ENCODE data around the gene OR9Q1.

OR9Q1 gene

DNA sequence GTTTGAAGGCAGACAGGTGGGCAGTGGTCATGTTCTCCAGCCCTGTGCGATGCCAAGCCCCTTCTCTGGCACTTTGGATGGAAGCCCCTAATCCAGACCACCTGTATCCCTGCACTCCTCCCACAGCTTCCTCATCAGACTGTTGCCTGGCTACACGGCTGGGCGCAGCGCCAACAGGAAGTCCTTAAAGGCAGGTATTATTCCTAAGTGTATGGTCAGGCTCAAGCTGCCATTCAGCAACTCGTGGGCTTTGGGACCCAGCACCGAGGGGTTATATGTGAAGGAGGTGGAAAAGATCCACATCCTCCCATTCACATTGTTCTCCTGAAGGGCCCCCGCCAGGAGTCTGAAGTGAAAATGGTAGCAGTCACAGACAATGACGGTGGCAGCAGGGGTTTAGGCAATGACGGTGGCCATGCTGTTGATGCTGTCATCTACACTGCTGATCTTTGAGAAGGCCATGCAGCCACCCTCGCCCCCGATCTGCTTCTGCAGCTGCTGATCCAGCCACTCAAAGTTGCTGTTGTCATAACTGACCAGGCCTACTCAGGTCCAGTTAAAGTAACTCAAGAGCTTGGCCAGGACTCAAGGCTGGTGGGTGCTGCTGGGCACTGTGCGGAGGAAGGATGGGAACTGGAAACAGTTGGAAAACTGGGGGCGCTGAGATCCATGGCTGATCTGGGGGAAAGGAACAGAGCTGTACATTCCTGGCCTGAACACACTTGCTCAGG, 34.8 kb downstream of the OR9Q1 start:
- Histone ChIP-seq H3K4me3 (ENCODE audit: low read depth in 1 of 2, low read length in 1 of 2) (no peak overlapping the region), H3K36me3 (no peaks in the 10 kb centered on the region), H3K4me1 (ENCODE audit: control insufficient read depth in 1 of 2, insufficient read depth in 1 of 2, low read depth in 1 of 2, low read length in 1 of 2) (no peaks in the 10 kb centered on the region), H3K27me3 (peaks cover 3% of the 10 kb centered on the region), H3K9me3 (no peaks in the 10 kb centered on the region), H3K27ac (no peak overlapping the region)
- TF ChIP-seq, protein P1, sequence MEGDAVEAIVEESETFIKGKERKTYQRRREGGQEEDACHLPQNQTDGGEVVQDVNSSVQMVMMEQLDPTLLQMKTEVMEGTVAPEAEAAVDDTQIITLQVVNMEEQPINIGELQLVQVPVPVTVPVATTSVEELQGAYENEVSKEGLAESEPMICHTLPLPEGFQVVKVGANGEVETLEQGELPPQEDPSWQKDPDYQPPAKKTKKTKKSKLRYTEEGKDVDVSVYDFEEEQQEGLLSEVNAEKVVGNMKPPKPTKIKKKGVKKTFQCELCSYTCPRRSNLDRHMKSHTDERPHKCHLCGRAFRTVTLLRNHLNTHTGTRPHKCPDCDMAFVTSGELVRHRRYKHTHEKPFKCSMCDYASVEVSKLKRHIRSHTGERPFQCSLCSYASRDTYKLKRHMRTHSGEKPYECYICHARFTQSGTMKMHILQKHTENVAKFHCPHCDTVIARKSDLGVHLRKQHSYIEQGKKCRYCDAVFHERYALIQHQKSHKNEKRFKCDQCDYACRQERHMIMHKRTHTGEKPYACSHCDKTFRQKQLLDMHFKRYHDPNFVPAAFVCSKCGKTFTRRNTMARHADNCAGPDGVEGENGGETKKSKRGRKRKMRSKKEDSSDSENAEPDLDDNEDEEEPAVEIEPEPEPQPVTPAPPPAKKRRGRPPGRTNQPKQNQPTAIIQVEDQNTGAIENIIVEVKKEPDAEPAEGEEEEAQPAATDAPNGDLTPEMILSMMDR (IDR thresholded peaks at IDR 0.05), result no peak

DNA sequence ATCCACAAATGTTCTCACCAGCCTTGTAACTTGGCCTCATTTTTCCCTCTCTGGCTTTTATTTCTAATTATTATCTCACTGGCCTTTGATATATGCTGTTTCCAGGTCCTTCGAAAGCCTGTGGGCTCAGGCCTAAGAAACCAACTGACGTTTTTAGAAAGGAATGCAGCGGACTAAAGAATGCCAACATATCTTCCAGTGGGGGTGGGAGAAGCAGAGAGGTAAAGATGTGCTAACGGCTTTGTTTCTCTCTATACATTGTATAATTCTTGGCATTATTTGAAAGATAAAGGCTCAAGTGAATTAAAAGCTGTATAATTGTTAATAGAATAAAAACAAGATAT, 35.3 kb downstream of the OR9Q1 start:
- H3K36me3 ChIP-seq, result no peaks in the 10 kb centered on the region
- H3K9me3 ChIP-seq, result no peaks in the 10 kb centered on the region
- TF ChIP-seq, protein P1 (IDR thresholded peaks at IDR 0.05), result no peak
- peaks cover 3% of the 10 kb centered on the region for H3K27me3 ChIP-seq
- H3K4me3 ChIP-seq (ENCODE audit: low read depth in 1 of 2, low read length in 1 of 2), result no peak overlapping the region
- no peak overlapping the region for H3K27ac ChIP-seq
- H3K4me1 ChIP-seq (ENCODE audit: control insufficient read depth in 1 of 2, insufficient read depth in 1 of 2, low read depth in 1 of 2, low read length in 1 of 2), result no peaks in the 10 kb centered on the region

DNA sequence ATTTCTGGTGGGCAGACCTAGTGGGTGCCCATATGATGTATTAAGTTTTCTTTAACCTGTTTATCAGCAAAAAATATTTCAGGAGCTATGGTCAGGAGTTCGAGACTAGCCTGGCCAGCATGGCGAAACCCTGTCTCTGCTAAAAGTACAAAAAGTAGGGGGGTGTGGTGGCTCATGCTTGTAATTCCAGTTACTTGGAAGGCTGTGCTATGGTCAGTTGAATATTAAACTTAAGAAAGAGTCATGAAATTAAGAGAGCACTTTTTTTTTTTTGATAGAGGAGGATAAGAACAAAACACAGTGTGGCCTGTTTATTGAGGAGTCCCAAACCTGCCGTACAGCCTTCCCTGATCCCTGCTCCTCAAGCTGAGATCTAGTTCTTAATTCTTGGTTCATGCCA, 36.9 kb downstream of the OR9Q1 start:
- Histone ChIP-seq H3K4me3 (ENCODE audit: low read depth in 1 of 2, low read length in 1 of 2) (no peak overlapping the region), H3K27ac (no peak overlapping the region), H3K4me1 (ENCODE audit: control insufficient read depth in 1 of 2, insufficient read depth in 1 of 2, low read depth in 1 of 2, low read length in 1 of 2) (no peaks in the 10 kb centered on the region), H3K9me3 (no peaks in the 10 kb centered on the region), H3K27me3 (peaks cover 3% of the 10 kb centered on the region), H3K36me3 (no peaks in the 10 kb centered on the region)
- TF ChIP-seq, protein P1 (IDR thresholded peaks at IDR 0.05), result no peak

DNA sequence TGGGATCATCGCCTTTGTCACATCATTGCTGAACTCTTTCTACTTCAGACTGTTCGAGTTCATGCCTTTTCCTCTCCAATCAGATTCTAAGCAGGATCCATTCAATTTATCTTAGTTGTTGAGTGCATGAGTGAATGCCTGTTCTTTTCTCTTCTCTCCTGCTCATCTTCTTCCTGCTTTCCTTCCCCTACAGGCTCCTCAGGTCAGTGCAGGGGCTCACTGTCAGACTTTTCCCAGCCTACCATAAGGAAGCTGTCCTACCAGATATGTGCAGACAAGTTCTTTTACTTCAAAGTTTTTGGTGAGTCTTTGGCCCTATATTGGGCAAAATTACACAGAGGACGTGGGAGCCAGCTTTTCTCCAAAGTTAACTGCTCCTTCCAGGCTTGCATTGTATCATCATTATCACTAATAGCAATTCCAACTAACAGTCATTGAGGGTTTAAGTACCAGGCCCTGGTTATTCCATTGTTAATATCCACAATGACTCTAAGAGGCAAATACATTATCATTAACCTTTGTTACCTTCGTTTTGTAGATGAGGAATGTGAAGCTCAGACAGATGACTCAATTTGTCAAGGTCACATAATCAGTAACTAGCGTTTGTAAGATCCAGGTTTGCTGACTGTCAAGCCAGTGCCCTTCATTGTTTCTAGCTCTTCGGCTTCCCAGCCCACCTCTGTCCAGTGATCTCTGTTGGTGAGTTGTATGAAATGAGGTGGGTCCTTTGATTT, 37.4 kb downstream of the OR9Q1 start:
- Histone ChIP-seq H3K9me3 (no peaks in the 10 kb centered on the region), H3K27me3 (peaks cover 3% of the 10 kb centered on the region), H3K4me3 (ENCODE audit: low read depth in 1 of 2, low read length in 1 of 2) (no peak overlapping the region), H3K36me3 (no peaks in the 10 kb centered on the region), H3K27ac (no peak overlapping the region), H3K4me1 (ENCODE audit: control insufficient read depth in 1 of 2, insufficient read depth in 1 of 2, low read depth in 1 of 2, low read length in 1 of 2) (no peaks in the 10 kb centered on the region)
- TF ChIP-seq, protein P1 (IDR thresholded peaks at IDR 0.05), result no peak

DNA sequence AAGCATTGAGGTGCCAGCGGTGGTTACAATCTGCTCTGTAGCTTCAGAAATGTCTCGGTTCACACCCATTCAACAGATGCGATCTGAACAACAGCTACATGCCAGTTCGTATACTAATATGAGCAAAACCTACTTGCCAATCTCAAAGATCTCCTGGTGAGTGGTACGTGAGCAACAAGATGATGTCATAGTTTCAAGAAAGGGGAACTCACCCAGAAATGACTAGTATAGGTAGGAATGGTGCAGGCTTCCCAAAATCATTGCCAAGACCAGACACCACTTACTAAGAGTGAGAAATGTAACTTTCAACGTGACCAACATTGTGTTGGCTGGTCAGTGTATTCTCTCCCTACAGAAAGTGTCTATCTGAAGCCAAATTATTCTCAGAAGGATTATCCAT, 38.1 kb downstream of the OR9Q1 start:
- Histone ChIP-seq H3K27ac (no peak overlapping the region), H3K4me3 (ENCODE audit: low read depth in 1 of 2, low read length in 1 of 2) (no peak overlapping the region), H3K9me3 (no peaks in the 10 kb centered on the region), H3K36me3 (no peaks in the 10 kb centered on the region), H3K4me1 (ENCODE audit: control insufficient read depth in 1 of 2, insufficient read depth in 1 of 2, low read depth in 1 of 2, low read length in 1 of 2) (no peaks in the 10 kb centered on the region), H3K27me3 (peaks cover 3% of the 10 kb centered on the region)
- TF ChIP-seq, protein P1 (IDR thresholded peaks at IDR 0.05), result no peak
